ENCODE results near the gene PPP1R7. TPM values are rescaled to one million over a fixed set of nuclear protein-coding genes. Genes with fewer than 3 reads are reported as not detected.

The PPP1R7 gene
- total and polyA plus RNA-seq, 10 donors = 36.1 to 89.3 (median 48.8) TPM

GRCh38 chr2:241226723-241227572 is 76.7 kb downstream of the PPP1R7 start:
- TF ChIP-seq, protein P1, sequence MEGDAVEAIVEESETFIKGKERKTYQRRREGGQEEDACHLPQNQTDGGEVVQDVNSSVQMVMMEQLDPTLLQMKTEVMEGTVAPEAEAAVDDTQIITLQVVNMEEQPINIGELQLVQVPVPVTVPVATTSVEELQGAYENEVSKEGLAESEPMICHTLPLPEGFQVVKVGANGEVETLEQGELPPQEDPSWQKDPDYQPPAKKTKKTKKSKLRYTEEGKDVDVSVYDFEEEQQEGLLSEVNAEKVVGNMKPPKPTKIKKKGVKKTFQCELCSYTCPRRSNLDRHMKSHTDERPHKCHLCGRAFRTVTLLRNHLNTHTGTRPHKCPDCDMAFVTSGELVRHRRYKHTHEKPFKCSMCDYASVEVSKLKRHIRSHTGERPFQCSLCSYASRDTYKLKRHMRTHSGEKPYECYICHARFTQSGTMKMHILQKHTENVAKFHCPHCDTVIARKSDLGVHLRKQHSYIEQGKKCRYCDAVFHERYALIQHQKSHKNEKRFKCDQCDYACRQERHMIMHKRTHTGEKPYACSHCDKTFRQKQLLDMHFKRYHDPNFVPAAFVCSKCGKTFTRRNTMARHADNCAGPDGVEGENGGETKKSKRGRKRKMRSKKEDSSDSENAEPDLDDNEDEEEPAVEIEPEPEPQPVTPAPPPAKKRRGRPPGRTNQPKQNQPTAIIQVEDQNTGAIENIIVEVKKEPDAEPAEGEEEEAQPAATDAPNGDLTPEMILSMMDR (IDR thresholded peaks at IDR 0.05 in 8 of 11, conservative IDR thresholded peaks at IDR 0.05 in 3 of 11) = no peak
- TF ChIP-seq POLR2A (IDR thresholded peaks at IDR 0.05) (no peak), POLR2AphosphoS5 (IDR thresholded peaks at IDR 0.05) (peak in 1 of 3 donors; percentile 30)
- no peaks in the 10 kb centered on the region for H3K27me3 ChIP-seq (replicated peaks in 1 of 7)
- peak; percentile 51 for DNase-seq
- H3K4me1 ChIP-seq = peaks cover 0 to 44% (median 24%) of the 10 kb centered on the region in 6 donors
- H3K4me3 ChIP-seq = no peak overlapping the region
- intact Hi-C loops (cut with DNase I; ENCODE audit: low total_unique reads) = no loop called here
- no peaks in the 10 kb centered on the region for H3K9me3 ChIP-seq
- no peak overlapping the region for H3K27ac ChIP-seq
- WGBS, 5 donors = 84 to 91% (median 87%) methylated on average over 19 of the region's 19 CpGs
- H3K36me3 ChIP-seq = peaks cover 3 to 69% (median 57%) of the 10 kb centered on the region in 6 donors

- WGBS, 5 donors = 78 to 89% (median 86%) methylated on average over 8 of the region's 8 CpGs
- no peak for TF ChIP-seq POLR2A (IDR thresholded peaks at IDR 0.05)
- TF ChIP-seq, protein P1 (IDR thresholded peaks at IDR 0.05 in 8 of 11, conservative IDR thresholded peaks at IDR 0.05 in 3 of 11) = no peak
- TF ChIP-seq POLR2AphosphoS5 (IDR thresholded peaks at IDR 0.05) = no peak
- DNase-seq = no peak
- H3K27me3 ChIP-seq (replicated peaks in 1 of 7) = no peaks in the 10 kb centered on the region
- H3K27ac ChIP-seq = no peak overlapping the region
- H3K9me3 ChIP-seq = no peaks in the 10 kb centered on the region
- peaks cover 3 to 75% (median 63%) of the 10 kb centered on the region in 6 donors for H3K36me3 ChIP-seq
- H3K4me1 ChIP-seq = peaks cover 0 to 44% (median 25%) of the 10 kb centered on the region in 6 donors
- intact Hi-C loops (cut with DNase I; ENCODE audit: low total_unique reads) = no loop called here
- no peak overlapping the region for H3K4me3 ChIP-seq
Observed at GRCh38 chr2:241227594-241227993, 77.3 kb downstream of the PPP1R7 start.

DNA sequence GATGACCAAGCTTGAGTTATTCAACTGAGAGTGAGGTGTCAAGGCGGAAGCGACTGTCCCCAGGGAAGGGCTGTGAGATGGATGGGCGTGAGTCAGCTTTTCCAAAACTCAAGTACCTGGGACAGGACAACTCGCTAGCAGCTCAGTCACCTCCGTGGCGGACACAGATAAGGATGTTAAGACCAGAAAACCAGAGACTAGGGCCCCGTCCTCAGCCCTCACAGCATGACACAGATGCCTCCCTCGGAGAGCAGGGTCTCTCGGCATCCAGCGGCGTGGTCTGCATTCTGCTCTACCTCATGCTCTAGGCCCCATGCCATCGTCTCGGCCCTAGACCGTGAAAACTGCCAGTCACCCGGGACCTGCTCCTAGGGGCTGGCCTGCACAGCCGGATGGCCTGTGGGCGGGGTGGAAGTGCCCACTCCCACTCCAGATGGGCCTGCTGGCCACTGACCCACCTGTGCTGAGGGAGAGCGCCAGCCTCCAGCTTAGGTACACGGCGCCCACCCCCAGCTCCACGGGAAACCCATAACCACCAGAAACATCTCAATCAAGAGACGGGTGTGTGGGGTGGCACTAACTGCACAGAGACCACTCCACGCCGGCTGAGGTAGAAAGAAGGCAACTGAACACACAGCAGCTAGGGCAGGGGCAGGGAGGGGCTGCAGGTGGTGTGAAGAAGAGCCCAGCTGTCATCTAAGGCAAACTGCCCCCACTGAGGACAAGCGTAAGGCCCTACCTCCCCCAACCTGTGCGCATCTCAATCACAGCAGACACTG is 78.0 kb downstream of the PPP1R7 start:
- no peaks in the 10 kb centered on the region for H3K27me3 ChIP-seq (replicated peaks in 1 of 7)
- TF ChIP-seq, protein P1 (IDR thresholded peaks at IDR 0.05 in 8 of 11, conservative IDR thresholded peaks at IDR 0.05 in 3 of 11) = no peak
- no peak for TF ChIP-seq POLR2AphosphoS5 (IDR thresholded peaks at IDR 0.05)
- no peak for TF ChIP-seq POLR2A (IDR thresholded peaks at IDR 0.05)
- no peaks in the 10 kb centered on the region for H3K9me3 ChIP-seq
- 90 to 97% (median 94%) methylated on average over 11 to 26 of the region's 26 CpGs for WGBS, 5 donors
- peaks cover 0 to 41% (median 26%) of the 10 kb centered on the region in 6 donors for H3K4me1 ChIP-seq
- intact Hi-C loops (cut with DNase I; ENCODE audit: low total_unique reads) = no loop called here
- peaks cover 3 to 82% (median 70%) of the 10 kb centered on the region in 6 donors for H3K36me3 ChIP-seq
- no peak overlapping the region for H3K27ac ChIP-seq
- H3K4me3 ChIP-seq = no peak overlapping the region
- peak; percentile 65 for DNase-seq
